ENCODE data around the gene PTP4A2. TPM values are rescaled to one million over a fixed set of nuclear protein-coding genes. Genes with fewer than 3 reads are reported as not detected.

Gene PTP4A2
- total RNA-seq, 4 donors from 2014 or later: 294 to 522 (median 353) TPM

DNA sequence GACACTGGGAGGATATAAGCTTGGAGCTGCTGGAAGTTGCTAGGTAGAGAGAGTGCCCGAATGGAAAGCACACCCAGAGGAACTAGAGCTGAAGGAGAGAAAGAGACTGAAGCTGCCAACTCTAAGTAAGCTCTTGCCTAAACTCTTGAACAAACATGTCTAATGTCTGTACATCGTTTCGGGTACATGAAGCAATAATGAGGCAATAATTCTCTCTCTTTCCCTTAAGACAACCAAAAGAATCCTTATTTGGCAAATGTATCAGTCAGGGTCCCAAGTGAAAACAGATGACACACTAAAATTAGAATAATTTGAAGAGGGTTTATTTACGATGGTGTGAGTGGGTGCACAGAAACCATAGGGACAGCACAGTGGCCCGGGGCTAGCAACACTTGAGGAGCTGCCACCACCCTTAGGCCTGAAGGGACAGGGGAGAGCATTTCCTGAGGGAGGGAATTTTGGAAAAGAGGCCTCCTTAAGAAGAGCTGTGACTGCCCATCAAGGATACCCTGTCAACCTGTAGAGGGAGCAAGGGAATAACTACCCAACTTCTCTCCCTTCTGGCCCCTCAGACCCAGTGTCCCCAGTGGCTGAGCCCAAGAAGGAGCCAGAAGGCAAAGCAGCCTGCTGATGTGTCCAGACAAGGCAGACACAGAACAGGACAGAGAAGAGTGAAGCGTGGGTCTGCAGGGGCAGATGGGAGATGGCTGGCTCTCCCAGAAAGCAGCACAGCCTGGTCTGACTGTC lies 39.4 kb upstream of the PTP4A2 start:
- in situ Hi-C loops (cut with MboI; ENCODE audit: low sequenced_read_pairs in 4 of 4): no loop called here
- no peaks in the 10 kb centered on the region for H3K27me3 ChIP-seq
- no peaks in the 10 kb centered on the region for H3K9me3 ChIP-seq
- TF ChIP-seq, protein P1, sequence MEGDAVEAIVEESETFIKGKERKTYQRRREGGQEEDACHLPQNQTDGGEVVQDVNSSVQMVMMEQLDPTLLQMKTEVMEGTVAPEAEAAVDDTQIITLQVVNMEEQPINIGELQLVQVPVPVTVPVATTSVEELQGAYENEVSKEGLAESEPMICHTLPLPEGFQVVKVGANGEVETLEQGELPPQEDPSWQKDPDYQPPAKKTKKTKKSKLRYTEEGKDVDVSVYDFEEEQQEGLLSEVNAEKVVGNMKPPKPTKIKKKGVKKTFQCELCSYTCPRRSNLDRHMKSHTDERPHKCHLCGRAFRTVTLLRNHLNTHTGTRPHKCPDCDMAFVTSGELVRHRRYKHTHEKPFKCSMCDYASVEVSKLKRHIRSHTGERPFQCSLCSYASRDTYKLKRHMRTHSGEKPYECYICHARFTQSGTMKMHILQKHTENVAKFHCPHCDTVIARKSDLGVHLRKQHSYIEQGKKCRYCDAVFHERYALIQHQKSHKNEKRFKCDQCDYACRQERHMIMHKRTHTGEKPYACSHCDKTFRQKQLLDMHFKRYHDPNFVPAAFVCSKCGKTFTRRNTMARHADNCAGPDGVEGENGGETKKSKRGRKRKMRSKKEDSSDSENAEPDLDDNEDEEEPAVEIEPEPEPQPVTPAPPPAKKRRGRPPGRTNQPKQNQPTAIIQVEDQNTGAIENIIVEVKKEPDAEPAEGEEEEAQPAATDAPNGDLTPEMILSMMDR (IDR thresholded peaks at IDR 0.05 in 4 of 5, conservative IDR thresholded peaks at IDR 0.05 in 1 of 5): peak in 2 of 5 experiments; percentile 17 to 29
- no peak for TF ChIP-seq POLR2A (IDR thresholded peaks at IDR 0.05)
- H3K36me3 ChIP-seq: no peaks in the 10 kb centered on the region
- intact Hi-C loops (cut with DNase I; ENCODE audit: low total_unique reads): no loop called here
- peak in 1 of 2 donors; percentile 34 for DNase-seq
- H3K27ac ChIP-seq: peak overlapping the region; percentile 14 to 62 (median 48)
- peak; percentile 77 to 81 for ATAC-seq
- no peak overlapping the region for H3K4me3 ChIP-seq
- H3K4me1 ChIP-seq: no peaks in the 10 kb centered on the region

DNA sequence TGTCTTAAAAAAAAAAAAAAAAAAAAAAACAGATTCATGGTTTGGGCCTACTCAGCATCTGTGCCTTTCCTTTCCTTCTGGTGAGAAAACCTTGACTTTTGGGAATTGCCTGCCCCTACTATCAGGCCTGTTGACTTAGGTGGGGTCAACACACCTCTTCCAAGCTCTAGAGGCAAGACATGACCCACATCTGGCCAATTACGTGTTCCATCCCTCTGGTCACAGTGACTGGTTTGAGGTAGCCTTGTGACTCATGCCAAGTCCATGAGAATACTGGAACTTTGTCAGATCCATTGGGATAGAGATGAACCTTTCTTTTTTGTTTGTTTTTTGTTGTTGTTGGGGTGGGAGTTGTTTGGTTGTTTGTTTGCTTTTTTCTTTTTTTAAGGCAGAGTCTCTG lies 38.2 kb upstream of the PTP4A2 start:
- in situ Hi-C loops (cut with MboI; ENCODE audit: low sequenced_read_pairs in 4 of 4): no loop called here
- TF ChIP-seq POLR2A (IDR thresholded peaks at IDR 0.05): no peak
- TF ChIP-seq, protein P1 (IDR thresholded peaks at IDR 0.05 in 4 of 5, conservative IDR thresholded peaks at IDR 0.05 in 1 of 5): no peak
- no peak overlapping the region for H3K27ac ChIP-seq
- H3K4me3 ChIP-seq: no peak overlapping the region
- no peaks in the 10 kb centered on the region for H3K4me1 ChIP-seq
- DNase-seq (no peak), ATAC-seq (no peak)
- no peaks in the 10 kb centered on the region for H3K27me3 ChIP-seq
- intact Hi-C loops (cut with DNase I; ENCODE audit: low total_unique reads): no loop called here
- H3K36me3 ChIP-seq: no peaks in the 10 kb centered on the region
- no peaks in the 10 kb centered on the region for H3K9me3 ChIP-seq

DNA sequence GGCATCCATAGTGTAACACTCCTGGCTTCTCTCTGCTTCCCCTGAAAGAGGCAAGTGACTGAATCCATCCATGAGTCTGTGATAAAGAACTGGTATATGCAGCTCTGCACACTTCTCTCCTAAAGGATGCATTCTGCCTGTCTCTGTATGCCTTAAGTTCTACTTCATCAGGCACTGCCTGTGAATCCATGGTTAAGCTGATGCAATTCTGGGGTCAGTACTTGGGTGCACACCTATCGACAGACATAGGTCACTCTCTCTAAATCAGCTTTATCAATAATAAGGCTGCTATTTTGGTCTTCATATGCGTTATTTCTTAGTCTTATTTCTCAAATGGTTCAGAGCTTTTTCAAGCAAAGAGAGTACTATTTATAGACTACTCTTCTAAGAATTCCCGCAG lies 32.7 kb upstream of the PTP4A2 start:
- intact Hi-C loops (cut with DNase I; ENCODE audit: low total_unique reads): no loop called here
- H3K4me1 ChIP-seq: no peaks in the 10 kb centered on the region
- no peaks in the 10 kb centered on the region for H3K27me3 ChIP-seq
- H3K4me3 ChIP-seq: no peak overlapping the region
- H3K9me3 ChIP-seq: no peaks in the 10 kb centered on the region
- no peak for ATAC-seq
- TF ChIP-seq POLR2A (IDR thresholded peaks at IDR 0.05): no peak
- TF ChIP-seq, protein P1 (IDR thresholded peaks at IDR 0.05 in 4 of 5, conservative IDR thresholded peaks at IDR 0.05 in 1 of 5): no peak
- no peak for DNase-seq
- no peak overlapping the region for H3K27ac ChIP-seq
- in situ Hi-C loops (cut with MboI; ENCODE audit: low sequenced_read_pairs in 4 of 4): loop anchor here (25.0 kb wide), 2 partner anchors 159 to 309 kb away; partner anchors contain the start of gene SPOCD1 (in 1 of the 4)
- H3K36me3 ChIP-seq: no peaks in the 10 kb centered on the region

DNA sequence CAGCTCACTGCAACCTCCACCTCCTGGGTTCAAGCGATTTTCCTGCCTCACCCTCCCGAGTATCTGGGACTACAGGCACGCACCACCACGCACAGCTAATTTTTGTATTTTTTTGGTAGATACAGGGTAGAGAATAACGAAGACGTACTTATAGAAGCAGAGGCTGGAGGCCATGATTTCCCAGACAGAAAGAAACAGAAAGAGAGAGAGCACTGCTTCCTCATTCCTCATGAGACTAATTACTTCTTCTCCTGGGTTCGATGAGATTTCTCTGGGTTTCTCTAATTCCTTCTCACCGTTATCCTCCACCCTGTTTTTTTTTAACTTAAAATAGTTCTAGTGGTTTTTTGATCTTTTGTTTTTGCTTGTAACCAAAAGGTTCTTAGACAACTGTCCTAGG lies 23.4 kb upstream of the PTP4A2 start:
- ATAC-seq (no peak), DNase-seq (no peak)
- no peak overlapping the region for H3K4me3 ChIP-seq
- peaks cover 9 to 15% of the 10 kb centered on the region in 2 donors for H3K4me1 ChIP-seq
- no peaks in the 10 kb centered on the region for H3K27me3 ChIP-seq
- H3K27ac ChIP-seq: no peak overlapping the region
- no peaks in the 10 kb centered on the region for H3K36me3 ChIP-seq
- H3K9me3 ChIP-seq: no peaks in the 10 kb centered on the region
- in situ Hi-C loops (cut with MboI; ENCODE audit: low sequenced_read_pairs in 4 of 4): loop anchor here (10.0 to 25.0 kb wide), 4 partner anchors 127 to 299 kb away; partner anchors contain the start of gene SPOCD1 (in 2 of the 4)
- intact Hi-C loops (cut with DNase I; ENCODE audit: low total_unique reads): loop anchor here (5.0 to 10.0 kb wide), 3 partner anchors 47 to 299 kb away; partner anchors contain the start of gene SPOCD1
- TF ChIP-seq, protein P1 (IDR thresholded peaks at IDR 0.05 in 4 of 5, conservative IDR thresholded peaks at IDR 0.05 in 1 of 5): no peak
- no peak for TF ChIP-seq POLR2A (IDR thresholded peaks at IDR 0.05)
